ENCODE measurements around the gene MTRF1L.
A peak's percentile ranks its signal among the peaks of the same experiment; 100 is the strongest.

MTRF1L gene, protein sequence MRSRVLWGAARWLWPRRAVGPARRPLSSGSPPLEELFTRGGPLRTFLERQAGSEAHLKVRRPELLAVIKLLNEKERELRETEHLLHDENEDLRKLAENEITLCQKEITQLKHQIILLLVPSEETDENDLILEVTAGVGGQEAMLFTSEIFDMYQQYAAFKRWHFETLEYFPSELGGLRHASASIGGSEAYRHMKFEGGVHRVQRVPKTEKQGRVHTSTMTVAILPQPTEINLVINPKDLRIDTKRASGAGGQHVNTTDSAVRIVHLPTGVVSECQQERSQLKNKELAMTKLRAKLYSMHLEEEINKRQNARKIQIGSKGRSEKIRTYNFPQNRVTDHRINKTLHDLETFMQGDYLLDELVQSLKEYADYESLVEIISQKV

DNA sequence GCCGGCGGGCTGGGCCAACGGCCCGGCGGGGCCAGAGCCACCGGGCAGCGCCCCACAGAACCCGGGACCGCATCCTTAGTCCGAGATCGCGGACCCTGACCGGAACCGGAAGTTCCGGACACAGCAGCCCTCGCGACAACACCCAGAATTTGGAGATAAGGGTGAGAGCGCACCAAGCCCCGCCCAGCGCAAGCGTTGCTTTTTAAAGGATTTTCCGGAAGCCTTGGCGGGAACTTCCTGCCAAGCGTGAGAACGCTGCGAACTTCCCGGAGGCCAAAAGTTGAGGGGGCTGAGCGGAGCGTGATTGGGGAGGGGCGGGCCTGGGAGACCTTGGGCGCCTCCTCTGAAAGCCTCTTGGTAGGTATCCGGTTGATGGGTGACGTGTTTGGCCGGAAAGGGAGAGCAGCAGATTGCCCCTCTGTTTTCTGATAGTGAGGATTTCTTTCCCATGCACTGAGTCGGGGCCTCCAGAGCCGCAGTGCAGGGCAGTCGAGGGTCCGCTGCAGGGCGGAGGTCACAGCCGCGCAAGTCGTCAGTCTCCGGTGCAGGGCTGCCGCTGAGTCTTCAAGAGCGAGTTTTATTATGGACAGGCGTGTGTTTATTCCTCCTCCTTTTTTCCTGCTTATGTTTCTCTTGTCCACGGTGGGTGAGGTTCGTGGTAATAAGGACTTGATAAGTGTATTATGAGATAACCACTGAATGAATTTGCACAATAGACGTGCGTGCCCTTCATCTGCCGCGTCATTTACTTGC lies at the start of gene MTRF1L:
MTRF1L (minus strand) TSS at position 97 of the 753 bp plus-strand sequence; CDS start at position 73, 24 bp downstream.
- DNase-seq (ENCODE audit: low read depth): peak; percentile 93

DNA sequence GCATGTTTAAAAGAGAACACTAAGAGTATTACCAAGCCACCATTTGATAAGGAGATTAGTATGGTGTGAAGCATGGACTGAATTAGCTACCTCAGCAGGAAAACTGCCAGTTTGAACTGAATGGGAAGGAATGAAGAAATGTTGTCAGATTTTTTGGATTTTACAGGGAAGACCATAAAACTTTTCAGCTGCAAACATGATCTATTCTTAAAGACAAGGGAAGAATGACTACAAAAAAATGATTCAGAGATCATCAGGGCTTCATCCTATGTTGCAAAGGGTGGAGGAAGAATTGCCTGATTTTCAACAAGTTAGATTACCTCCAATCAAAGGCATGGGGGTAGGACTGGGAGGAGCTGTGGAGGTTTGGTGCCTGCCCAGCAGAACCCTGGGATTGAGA lies 49.3 kb upstream of the MTRF1L start:
- DNase-seq (ENCODE audit: low read depth): no peak

DNA sequence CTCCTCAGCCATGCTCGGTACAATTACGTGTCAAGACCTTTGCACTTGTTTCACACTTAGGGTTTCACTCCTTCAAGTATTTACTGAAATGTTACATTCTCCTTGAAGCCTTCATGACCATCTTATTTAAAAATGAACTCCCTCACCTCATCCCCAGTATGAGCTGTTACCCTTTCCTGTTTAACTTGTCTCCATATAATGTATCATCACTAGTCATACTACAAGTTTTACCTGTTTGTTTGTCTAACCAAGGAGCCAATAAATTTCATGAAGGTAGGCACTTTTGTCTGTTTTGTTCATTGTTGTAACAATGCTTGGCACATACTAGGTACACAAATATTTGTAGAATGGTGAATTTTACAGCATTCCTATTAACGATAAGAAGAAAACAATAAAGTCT lies 46.1 kb upstream of the MTRF1L start:
- DNase-seq (ENCODE audit: low read depth): no peak

DNA sequence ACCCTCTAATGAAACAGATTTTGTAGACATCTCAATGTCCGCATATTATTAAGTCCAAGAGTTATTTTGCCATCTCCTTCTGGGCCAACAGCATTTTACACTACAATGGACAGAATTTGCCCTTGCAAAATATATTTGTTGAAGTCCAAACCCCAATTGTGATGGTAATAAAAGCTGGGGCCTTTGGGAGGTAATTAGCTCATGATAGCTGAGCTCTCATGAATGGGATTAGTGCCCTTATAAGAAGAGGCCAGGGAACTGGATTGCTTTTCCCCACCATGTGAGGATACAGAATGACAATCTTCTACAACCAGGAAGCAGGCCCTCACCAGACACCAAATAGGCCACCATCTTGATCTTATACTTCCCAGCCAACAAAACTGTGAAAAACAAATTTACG lies 44.9 kb upstream of the MTRF1L start:
- no peak for DNase-seq (ENCODE audit: low read depth)

DNA sequence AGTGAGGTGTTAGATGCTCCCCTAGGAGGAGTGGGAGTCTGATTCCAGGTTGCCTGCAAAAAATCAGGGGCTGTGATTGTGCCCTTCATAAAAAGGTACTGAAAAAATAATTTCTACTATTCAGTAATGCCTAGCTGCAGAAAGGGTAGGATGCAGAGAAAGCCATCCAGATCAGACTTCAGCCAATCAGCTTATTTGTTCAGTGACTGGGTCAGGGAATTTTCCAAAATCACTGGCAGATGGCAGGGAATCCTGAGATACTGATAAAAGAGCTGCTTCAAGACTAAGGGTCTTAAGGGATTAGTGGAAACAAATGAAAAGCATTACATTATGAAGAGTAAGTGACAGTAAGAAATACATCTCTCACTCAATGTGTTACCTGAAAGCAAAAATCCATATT lies 42.8 kb upstream of the MTRF1L start:
- DNase-seq (ENCODE audit: low read depth): no peak

DNA sequence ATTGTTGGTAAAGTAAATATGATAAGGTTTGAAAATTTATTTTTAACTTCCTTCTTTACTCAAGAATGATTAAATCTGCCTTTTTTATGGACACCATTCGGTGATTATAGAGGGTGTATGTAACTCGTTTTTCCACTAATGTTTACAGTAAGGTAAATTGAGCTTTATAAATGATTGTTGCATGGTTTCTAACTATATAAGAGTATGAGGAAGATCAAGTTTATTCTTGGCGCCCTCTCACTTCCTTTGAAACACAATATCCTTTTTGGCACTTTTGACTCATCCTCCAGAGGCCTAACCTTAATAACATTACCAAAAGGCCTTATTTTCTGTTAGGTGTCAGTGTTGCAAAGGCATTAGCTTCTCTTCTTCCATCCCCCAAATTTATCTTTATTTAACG lies 41.8 kb upstream of the MTRF1L start:
- DNase-seq (ENCODE audit: low read depth): peak; percentile 44

DNA sequence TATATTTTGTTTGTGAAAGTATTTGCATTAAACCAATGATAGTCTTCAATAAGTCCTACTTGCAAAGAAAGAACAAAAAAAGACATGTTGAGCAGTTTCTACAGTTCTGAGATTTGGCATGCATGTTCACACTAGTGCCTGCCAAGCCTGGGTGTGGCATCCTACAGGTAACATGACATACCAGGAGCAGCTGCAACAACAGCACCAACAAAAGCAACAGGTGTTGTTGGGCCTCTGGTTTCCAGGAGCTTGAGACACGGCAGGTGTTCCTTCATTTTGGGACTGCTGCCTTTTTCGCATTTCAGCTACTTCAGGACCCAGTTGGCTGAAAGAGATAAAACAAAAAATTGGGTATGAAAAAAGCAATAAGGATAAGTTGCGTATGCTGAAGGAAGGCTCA lies 41.2 kb upstream of the MTRF1L start:
- DNase-seq (ENCODE audit: low read depth): no peak

DNA sequence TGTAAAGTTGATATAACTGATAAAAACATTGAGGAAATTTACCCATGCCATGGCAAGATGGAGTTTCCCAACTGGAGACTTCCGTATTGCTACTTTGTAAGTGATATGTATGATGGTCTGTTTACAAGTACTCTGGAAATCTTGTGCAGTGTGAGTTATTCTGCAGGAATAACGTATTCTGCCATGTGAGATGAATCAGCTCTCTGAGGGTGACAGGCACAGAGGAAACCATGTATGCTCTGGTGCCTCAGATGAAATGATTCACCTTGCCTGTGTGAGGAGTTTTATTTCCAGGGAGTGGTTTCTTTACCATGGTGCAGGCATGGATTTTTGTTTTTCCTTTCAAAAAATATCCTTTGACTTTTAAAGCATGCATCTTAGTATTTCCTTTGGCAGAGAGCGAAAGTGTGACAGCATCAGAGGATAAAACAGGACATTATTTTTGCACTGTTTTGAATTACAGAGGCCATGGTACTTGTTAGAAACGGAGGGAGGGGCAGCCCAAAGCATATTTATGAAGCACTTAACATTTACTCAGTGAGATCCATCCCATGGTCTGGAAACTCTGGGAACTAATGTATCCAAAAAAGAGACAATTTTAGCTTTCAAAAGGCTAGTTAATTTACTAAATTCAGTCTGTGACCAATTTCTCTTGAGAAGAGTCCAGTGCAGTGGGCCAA lies 36.0 kb upstream of the MTRF1L start:
- peak; percentile 73 for DNase-seq (ENCODE audit: low read depth)

DNA sequence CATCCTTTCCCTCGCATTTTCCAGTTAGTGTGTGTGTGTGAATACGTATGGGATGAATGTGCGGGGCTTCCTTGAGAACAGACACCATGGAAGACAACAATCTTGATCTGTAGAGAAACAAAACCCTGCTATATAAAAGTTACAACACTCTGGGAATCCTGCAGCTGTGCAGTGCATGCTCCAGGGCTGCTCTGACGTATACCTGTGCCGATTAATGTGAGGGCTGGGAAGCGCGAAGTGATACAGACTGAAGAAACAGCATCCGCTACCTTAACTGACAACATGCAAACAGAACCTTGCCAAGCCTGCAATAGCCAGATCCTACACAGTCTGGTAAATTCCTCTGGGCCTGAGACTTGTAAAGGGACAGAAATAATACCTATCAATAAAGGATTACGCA lies 31.6 kb upstream of the MTRF1L start:
- no peak for DNase-seq (ENCODE audit: low read depth)

DNA sequence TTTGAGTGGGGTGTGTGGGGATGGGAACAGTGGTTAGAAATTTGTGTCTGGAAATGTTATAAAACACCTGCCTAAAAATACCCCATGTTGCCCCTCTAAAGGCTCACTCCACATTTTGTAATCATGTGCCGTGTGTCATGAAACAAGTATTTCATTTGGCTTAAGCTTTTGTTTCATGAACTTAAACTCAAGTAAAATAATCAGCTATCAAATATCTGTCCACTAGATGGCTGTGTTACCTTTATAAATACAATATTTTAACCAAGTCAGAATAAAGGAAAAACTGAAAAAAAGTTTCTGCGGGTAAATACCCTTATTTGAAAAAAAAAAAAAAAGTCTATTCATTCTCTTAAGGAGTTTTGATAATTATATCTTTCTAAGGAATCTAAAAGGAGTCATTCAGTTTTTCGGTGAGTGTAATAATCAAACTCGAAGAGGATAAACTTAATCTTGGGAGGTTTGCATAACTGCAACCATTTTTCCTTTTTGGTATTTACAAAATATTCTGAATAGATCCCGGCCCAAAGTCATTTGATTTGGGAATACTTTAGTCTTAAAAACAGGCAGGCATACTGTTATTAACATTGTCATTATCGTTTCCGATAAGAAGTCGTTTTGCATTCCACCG lies 29.9 kb upstream of the MTRF1L start:
- peak; percentile 74 for DNase-seq (ENCODE audit: low read depth)

DNA sequence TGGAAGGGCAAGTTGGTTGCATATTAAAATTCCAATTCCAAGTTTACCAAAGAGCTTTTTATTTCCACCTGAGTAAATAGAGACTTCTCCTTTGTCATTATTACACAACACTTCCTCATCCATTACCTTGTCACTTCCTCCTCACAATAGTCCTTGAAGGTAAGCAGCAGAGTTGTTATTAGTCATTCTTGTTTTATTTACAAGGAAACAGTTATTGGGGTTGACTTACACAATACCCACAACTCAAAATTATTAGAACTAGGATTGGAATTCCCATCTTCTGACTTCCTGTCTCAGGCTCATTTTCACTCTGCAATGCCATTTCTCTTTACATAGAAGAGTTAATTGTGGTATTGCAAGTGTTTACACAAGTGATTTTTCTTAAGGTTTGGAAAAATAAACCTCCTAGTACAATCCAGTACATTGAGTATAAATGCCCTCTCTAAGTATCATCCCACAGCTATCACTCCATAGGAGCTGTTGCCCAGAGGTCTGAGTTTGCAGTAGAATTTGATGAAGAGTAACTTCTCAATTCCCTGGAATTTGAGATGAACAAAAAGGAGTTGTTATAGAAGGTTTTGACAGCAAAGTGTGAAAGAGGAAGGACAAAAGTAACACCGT lies 28.9 kb upstream of the MTRF1L start:
- DNase-seq (ENCODE audit: low read depth): peak; percentile 64

DNA sequence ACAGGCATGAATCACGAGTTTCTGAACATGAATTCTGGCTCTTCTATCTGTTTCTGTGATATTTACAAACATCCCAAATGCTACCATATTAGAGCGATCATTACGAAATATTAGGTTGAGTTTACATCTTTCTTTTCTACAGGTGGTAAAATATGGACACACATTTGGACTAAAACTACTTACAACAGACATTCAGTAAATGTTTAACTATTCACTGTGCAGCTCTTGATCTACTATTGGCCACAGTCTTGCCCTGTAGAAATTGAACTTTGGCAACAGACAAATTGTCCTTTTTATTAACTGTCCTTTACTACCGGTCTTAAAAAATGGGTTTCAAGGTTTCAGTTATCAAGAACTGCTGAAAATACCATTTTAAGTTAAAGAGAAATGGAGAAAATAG lies 26.5 kb upstream of the MTRF1L start:
- no peak for DNase-seq (ENCODE audit: low read depth)

DNA sequence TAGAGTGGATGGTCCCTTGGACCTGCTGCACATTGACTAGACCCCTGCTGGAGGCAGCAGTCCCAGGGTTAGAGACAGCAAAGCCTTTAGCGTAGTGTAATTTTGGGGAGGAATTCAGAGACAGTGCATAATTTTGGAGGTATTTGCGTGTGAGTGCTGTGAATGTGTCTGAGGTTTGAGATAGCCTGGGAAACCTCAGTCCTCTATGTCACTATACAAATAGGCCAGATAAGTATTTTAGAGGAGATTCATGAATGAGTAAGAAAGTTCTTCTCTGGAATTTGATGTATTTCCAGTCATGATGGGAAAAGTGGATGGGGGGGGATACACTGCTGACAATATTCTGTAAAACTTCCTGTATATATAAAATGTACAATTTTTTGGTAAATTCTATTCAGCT lies 25.8 kb upstream of the MTRF1L start:
- DNase-seq (ENCODE audit: low read depth): no peak

DNA sequence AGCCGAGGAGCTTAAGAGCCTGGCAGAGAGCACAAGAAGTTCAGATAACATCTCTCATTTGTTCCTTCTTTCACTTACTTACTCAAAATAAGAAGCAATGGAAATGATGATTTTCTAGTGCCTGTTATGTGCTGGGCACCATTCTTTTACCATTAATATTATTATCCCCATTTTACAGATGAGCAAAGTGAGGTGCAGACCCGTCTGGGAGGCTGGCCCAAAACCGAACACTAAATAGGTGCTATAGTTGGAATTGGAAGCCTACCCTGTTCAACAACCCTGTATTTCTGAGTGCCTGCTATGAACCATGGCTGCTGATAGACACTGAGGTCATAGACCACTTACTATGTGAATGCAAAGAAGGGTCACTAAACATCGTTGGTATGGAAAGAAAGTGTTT lies 25.0 kb upstream of the MTRF1L start:
- no peak for DNase-seq (ENCODE audit: low read depth)

DNA sequence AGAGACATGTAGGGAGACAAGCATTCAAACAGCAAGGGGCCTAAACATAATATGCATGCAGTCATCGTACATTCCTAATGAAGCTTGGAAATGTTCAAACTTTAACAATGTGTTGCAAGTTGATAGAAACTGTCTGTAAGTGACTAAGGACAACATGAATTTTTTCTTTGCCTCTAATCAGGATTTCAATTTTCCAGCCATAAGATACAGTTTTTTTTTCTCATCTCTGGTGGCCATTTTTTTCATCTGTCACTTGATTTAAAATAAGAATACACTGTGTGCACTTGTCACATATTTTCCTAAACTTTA lies 22.2 kb upstream of the MTRF1L start:
- no peak for DNase-seq (ENCODE audit: low read depth)

DNA sequence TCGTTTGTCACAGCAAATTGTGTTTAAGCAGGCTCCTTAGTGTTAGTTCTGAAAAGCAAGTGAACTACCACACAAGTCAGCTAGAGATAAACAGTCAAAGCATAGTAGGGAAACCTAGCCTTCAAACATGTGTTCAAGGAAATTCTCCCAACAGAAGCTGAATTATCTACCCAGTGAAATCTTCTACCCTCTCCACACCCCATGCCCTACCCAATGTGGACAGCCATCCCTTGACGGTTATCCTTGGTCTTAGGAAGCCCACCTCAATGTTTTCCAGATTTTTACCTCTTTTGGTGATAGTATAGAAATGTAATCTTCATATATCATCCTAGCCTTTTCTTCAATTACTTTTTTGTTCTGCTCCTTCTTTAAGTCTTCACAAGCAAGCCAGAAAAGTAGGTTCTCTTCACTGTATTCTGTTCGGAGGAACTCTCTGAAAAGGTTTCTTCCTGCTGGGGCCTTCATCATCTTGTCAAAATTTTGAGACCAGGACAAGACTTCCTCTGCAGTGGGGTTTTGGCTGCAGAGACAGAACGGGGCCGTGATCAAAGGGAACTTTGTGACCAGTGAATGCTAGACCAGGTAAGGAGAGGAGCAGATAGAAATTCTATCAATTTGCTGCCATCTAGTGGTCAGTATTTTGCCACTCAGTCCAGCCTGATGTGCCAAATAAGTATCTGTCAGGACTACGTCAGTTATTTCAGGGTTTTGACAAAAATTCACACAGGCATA lies 21.6 kb upstream of the MTRF1L start:
- DNase-seq (ENCODE audit: low read depth): peak; percentile 35

DNA sequence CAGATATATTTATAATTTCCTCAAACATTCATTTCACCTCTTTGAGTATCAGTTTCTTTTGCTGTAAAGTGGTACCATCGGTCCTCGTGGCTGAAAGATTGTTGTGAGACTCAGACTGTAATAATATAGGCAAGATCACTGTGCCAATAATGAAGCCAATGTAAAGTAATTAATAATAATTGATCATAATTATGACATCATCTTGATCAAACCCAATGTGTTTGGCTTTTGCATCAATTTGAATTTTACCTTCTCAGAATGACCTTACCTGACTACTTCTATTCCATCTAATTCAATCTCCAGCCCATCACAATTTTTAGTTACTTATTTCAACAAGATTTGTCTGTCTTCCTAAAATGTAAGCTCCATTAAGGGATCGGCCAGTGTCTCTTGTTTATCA lies 15.8 kb upstream of the MTRF1L start:
- DNase-seq (ENCODE audit: low read depth): no peak

DNA sequence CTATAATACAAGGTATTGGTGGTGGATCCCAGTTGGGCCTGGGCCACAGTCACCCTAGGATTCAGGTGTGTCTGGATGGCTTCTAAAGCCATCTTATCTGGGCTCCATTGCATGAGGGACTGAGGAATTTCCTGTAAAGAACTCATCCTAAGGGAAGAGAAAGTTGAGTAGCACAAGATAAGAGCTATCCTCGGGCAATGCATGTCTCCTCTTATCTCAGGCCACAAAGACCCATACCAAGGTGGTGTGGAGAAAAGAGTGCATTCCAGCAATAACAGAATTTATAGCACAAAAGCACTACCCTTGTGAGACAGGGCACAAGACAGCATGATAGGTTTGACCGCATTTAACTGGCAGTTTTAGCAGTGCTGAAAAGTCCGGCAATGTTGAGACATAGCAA lies 14.3 kb upstream of the MTRF1L start:
- no peak for DNase-seq (ENCODE audit: low read depth)

DNA sequence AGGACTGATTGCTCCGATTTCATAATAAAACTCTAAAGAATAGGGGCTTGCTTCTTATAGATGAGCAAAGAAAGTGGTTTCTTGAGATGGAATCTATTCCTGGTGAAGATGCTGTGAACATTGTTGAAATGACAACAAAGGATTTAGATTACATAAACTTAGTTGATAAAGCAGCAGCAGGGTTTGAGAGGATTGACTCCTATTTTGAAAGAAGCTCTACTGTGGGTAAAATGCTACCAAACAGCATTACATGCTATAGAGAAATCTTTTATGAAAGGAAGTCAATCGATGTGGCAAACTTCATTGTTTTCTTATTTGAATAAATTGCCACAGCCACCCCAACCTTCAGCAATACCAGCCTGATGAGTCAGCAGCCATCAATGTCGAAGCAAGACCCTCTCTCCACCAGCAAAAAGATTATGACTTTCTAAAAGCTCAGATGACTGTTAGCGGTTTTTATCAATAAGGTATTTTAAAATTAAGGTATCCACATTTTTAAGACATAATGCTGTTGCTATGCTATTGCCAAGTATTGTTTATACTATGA lies 12.7 kb upstream of the MTRF1L start:
- no peak for DNase-seq (ENCODE audit: low read depth)

DNA sequence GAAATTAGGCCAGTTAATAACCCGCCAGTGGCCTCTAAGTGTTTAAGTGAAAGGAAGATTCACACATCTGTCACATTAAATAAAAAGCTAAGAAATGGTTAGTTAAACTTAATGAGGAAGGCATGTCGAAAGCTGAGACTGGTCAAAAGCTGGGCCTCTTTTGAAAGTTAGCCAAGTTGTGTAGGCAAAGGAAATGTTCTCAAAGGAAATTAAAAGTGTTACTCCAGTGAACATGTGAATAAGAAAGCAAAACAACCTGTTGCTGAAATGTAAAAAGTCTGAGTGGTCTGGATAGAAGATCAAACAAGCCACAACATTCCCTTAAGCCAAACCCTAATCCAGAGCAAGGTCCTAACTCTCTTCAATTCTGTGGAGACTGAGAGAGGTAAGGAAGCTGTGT lies 10.9 kb upstream of the MTRF1L start:
- DNase-seq (ENCODE audit: low read depth): peak; percentile 6

DNA sequence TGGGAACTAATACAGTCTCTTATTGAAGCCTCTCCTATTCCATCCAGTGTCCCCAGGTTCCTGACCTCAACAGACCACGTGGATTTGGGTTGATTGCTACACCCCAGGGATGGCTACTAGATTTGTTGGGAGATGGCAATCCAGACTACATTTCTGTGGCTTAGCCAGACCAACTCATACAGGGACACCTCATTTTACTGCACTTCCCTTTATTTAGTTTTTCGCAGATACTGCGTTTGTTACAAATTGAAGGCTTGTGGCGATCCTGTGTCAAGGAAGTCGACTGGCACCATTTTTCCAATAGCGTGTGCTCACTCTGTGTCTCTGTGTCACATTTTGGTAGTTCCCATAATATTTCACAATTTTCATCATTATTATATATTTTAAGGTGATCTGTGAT lies 10.3 kb upstream of the MTRF1L start:
- no peak for DNase-seq (ENCODE audit: low read depth)

DNA sequence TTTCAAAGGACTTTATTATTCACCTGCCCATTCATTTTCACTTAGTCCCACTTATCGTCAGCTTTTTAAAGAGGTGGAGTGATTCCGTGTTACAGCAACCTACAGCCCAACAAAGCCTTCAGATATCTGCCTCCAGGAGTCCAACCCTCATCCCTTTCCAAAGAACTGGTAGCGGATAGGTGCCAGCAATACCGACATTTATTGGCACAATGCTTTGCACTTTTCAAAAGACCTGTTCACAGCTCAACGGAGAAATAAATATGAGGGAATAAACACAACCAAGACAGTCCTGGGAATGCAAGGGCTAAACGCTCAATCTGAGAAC lies 819 bp upstream of the MTRF1L start:
- DNase-seq (ENCODE audit: low read depth): no peak

All from fibroblast of gingiva (primary cell).